ENCODE results near the gene TP53BP1.

GRCh38 chr15:43484455-43484854 lies 8.5 kb downstream of the TP53BP1 start:
- no peak for TF ChIP-seq CTCF (IDR thresholded peaks at IDR 0.05)
- TF ChIP-seq POLR2A (IDR thresholded peaks at IDR 0.05), result no peak
